GM21576 (cell line): ENCODE measurements around the gene NTN1.

Experiments
- ATAC-seq: cut with Tn5 transposase; IDR thresholded peaks from one replicate; pipeline ENCODE4 v1.9.1; 2021; ENCODE audit warnings: mild to moderate bottlenecking, moderate library complexity; ENCODE audit not compliant: unreplicated experiment

Gene NTN1

DNA sequence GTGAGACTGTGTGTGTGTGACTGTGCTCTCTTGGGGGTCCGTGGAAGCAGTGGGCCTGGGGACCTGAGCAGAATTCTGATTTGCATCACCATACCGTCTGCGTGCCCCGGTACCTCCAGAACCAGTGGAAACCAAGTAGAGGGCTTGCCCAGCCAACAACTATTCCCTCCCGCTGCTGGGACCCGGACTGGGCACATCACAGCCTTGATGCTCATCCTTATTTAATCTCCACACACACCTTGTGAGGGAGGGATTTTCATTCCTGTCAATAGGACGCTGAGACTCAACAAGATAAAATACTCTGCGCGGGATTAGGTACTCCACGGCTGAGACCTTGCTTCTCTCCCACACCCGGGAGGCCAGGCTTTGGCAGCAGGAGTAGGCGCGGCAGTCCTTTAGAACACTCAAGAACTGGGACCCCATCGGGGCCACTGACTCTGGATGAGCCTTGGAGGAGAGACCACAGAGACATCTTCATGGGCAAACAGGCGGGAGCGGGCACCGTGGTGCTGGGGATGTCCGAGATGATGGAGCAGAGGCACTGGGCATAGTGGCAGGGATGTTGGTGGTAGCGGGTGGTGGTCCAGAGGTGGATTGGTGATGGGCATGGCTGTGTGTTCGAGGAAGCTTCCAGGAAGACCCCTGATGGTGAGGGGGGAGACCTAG is 208.0 kb downstream of the NTN1 start:
- ATAC-seq = no peak

DNA sequence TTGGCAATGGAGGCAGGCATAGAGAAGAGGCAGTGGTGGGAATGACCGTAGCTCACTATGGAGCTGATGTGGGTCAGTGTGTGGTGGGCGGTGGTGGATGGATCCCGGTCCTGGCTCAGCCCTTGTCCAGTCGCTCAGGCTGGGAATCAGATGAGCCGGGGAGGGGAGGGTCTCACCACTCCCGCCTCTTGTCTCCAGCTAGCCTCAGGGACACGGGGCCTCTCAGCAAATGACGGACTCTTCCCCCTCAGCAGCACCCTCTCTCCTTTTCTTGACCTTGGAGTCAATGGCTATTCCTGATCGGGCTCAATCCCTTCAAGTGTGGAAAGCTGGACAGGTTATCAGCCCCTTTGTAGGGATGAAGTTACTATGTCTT is 208.5 kb downstream of the NTN1 start:
- ATAC-seq = no peak

DNA sequence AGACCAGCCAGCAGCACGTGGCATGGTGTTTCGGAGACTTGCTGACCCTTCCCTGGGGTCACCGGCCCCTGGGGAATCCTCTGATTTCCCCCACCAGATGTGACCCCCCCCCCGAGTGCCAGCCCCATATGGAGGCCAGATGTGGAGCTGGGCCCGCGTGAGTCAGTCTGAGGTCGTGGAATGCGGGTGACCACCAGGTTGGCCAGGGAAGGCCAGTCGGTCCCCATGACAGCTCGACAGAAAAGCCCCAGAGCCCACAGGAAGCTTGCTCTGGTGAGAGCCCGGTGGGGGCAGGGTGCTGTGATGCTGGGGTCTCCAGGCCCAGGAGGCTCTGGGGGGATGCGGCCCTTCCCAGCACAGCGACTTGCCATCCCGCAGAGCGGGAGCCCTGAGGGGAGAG is 209.0 kb downstream of the NTN1 start:
- no peak for ATAC-seq

DNA sequence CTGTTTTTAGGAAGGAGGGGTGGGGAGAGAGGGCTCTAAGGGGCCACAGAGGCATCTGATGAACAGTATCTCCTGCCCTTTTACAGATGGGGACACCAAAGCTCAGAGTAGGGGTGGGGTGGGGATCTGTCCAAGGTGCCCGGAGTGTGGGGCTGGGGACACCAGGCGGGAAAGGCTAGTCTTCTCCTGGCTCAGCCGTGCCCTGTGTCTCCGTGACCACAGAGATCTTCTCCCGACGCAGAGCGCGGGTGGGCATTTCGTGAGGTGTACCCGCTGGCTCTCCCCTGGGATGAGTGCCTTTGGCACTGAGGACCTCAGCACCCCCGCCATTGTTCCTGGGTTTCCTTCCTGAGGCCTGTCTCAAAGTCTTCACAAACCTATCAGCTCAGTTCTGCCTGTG is 209.6 kb downstream of the NTN1 start:
- no peak for ATAC-seq

DNA sequence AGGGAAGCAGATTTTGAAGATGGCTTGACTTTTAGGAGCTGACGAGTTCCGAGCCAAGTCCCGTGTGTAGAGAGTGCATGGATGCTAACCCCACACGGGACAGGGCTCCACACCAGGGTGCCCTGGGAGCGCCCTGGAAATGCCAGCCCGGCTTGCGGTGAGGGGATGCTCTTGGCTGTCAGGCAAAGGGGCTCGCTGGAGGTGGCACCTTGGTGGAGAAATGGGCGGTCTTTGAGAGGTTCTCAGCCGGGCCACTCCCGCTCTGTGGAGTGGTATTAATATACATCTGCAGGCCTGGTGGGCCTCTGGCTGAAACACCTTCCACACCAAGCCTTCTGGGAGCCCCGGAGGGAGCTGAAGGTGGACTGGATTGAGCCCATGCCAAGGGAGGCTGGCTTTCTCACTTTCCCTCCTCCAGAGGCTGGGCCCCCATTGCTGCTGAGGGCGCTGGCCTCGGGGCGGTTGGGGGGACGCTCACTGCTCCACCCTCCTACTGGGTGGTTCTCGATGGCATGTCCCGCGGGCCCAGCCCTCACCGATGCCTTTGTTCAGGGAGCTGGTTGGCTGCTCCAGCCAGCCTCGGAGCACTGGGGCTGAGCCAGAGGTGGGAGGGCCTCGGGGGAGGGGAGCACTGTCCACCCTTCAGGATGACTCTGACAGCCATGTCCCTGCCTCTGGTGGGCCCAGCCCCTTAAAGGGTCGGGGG is 210.3 kb downstream of the NTN1 start:
- ATAC-seq = no peak

DNA sequence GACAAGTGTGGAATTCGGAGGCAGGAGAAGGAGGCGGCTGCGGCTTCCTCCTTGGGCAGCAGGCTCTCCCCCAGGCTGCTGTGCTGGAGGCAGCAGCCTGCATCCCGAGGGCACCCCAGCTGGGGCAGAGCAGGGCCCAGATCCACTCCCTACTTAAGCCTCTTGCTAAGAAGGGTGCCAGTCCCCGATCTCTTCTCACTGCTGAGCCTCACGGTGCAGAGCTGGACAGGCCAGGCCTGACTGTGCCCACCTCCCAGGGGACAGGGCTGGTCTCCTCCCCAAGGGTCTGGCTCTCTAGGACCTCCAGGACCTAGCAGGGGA is 210.8 kb downstream of the NTN1 start:
- ATAC-seq = no peak

DNA sequence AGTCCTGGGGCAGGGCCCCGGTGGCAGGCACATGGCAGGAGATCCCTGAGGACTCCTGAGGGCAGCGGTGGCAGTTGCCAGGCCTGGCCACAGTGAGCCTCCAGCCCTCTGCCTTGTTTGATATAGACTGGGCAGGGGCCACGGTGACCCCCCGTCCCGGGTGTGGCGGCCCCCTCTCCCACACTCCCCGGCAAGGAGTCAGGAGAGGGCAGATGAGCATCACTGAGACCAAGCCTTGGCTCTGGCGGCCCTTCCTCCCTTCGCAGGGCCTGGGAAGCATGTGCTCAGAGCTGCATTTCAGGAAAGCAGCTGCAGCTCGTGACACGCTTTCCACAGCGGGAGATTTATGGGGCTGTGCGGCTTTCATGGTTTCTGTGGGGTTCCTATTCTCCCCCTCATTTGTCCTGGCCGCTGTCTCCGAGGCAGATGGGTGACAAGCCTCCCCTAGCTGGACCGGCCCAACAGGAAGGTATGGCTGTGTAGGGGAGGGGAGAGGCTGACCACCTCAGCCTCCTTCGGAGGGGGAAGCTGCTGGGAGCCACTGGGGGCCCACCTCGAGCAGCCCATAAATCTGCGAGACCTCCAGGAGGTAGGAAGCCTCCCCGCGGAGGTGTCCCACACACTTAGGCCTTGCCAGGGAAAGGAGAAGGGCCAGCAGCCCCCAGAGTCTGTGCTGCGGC is 211.4 kb downstream of the NTN1 start:
- no peak for ATAC-seq

DNA sequence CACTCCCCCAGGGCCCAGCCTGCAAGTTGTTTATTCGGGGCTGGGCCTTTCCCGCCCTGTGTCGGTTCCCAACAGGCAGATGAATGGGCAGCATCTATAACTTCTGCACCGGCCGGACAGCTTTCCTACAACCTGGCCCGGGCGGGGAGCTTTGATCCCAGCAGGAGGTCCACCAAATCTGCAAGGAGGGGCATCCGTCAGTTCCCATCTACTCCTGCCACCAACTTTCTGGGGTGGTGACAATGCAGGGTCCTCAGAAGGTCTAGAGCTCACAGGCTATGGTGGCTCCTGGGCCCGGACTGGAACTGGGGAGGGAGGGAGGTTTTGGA is 211.9 kb downstream of the NTN1 start:
- no peak for ATAC-seq

DNA sequence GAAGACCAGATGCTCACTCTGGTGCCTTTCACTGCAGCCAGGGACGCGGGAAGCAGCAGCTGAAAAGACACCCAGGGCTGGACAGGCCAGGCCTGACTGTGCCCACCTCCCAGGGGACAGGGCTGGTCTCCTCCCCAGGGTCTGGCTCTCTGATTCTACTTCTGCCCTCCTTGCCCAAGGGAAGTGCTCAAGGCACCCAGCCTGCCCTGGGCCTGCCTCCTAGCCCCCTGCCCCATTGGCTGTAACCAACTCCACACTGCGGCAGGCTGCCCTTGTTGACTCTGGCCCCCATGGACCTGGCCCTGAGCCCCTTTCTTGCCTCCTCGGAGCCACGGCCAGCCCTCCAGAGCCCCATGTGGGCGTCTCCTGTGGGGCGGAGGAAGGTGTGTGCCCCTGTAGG is 212.5 kb downstream of the NTN1 start:
- no peak for ATAC-seq

DNA sequence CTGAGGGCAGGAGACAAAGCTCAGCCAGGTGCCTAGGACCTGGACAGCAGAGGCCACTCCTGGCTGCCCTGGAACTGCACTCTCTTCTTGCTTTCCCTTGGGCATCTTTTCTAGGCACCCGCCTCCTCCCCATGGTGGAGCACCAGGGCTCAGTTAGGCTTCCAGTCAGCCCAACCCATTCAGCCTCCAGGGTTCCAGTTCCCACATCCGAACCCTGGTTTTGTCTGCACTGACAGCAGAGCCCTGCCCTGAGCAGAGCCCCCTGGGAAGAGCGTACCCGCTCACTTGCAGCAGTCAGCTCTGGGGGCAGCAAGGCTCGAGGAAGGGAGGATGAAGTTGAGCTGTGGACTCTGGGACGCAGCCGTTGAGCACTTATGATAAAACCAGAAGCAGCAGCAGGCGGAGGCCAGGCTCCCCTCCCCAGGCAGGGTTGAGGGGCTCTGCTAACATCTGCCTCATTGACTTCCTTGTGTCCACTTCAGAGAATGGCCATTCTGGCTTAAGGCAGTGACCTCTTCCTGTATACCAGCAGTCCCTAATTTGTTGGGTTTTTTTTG is 213.2 kb downstream of the NTN1 start:
- no peak for ATAC-seq

DNA sequence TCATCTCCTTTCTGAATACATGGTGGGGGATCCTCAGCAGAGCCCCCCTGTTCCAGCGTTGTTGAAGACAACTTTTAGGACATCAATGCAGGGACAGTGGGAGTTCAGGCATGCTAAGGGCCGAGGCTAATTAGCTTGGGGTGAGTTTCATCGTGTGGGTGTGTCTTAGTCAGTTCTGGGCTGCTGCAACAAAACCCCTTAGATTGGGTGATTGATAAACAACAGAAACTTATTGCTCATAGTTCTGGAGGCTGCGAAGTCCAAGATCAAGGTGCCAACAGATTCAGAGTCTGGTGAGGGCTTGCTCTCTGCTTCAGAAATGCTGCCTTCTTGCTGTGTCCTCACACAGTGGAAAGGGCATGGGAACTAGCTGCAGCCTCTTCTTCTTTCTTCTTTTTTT is 214.0 kb downstream of the NTN1 start:
- no peak for ATAC-seq

DNA sequence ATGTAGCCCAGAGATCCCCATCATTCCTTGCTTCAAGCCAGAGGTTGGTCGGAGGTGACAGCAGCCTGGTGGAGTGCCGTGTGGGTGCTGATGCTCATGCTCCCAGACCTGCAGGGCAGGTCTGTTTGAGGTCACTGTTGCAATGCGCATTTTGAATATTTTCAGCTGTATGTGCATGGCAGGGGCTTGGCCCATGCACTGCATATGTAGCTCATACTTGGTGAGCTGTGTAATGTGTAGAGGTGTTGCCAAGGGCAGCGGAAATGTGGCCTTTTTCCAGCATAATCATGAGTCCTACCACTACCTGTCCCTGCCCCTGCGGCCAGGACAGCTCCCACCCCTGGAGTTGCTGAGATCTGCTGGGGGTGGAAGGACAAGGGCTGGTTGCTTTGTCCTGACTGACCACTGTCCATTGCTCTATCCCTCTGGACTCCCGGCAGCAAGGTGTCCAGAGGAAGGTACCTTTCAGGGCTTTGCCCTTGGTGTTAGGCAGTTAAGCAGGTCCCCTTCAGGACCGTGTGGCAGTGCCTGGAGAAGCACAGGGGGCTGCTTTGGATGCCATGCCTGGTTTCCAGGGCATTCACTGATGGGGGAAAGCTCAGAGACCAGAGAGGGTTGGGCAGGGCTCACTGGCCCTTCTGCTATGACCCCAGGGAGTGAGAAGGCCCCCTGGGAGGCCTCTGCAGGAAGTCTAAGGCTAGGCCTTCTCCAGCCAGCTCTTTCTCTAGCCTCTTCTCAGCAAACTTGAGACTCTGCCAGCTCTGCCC is 215.2 kb downstream of the NTN1 start:
- no peak for ATAC-seq

DNA sequence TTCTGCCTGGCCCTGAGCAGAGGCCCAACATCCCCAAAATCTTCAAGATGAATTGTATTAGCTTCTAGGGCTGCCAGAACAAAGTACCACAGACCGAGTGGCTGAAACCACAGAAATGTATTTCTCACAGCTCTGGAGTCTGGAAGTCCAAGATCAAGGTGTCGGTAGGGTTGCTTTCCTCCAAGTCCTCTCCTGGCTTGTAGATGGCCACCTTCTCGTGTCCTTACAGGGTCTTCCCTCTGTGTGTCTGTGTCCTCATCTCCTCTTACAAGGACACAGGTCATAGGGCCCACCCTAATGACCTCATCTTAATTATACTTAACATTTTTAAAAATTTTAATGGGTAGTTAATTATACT is 215.7 kb downstream of the NTN1 start:
- ATAC-seq = no peak

DNA sequence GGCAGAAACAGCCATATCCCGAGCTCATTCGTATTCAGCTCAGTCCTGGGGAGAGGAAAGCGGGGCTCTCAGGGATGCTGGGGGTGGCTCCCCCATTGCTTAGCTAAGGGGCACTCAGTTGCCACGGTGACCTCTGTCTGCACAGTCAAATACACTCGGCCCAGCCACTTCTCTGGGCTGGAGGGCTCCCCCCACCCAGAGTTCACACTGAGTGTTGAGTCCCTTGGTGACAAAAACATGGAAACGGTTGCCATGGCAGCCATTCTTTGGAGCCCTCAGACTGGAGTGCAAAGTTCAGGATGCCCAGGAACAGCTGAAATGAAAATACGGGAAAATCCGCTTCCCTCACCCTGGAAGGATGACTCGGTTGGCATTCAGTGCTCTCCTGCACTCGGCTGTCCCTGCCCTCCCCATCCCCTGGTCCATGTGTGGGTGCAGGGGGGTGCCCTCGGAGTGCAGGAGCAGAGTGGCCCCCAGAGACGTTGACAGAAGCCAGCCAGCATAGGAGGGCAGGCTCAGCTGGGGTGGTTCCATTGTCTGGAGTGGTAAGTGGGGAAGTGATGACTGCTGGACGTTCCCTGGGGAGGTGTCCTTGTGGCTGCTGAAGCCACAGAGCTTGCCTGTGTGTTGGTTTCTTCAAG is 216.5 kb downstream of the NTN1 start:
- no peak for ATAC-seq

DNA sequence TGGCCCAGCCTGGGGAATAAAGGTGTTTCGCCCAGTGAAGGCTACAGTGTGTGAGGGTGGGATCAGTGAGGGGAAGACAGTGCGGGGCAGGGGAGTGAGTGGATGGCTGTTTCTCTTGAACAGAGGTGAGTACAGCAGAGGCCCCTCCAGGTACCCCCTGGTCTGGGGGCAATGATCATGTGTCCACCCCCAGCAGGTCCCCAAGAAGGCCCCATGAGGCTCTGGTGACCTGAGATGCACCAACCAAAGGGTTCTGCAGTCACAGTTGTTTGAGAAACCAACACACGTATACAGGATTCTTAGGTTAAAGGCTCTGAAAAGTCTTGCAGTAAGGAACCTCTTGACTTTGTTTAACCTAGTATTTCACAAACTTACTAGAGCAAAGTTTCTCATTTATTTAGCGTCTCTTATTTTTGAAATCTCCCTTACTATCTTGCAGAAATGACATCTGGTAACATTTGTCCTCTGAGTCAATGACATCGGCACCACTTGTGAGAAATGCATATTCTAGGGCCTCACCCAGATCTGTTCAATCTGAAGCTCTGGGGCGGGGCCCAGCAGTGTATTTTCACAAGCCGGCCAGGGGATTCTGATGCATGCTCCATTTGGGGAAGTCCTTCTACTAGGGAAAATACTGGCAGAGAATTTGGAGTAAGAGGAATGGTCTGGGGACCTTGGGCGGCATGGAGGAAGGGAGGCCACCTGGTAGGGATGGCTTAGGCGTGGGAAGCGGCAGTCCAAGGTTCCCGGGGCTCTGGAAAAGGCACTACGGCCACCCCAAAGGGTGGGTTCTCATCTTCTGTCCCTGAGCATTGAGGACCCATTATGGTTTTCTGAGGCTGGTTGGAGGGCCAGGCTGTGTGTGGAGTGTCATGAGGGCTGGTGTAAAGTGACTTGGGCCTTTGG is 217.3 kb downstream of the NTN1 start:
- ATAC-seq = no peak

DNA sequence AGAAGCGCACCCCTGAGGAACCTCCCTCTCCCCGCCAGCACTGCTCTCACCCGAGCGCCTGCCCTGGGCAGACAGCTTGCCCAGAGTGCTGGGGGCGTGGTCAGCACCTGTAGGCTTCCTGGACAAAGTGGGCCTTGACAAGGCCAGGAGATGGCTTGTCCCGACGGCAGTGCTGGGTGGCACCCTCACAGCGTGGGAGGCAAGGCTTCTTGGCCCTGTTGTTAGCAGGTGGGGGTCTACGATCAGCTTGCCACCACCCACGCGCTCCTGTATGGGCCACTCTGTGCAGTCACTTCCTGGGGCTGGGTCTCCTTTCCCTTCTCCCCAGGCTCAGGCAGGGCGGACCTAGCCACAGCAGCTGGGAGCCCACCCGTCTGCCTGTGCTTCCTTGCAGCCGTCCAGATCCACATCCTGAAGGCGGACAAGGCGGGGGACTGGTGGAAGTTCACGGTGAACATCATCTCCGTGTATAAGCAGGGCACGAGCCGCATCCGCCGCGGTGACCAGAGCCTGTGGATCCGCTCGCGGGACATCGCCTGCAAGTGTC is 218.0 kb downstream of the NTN1 start:
- ATAC-seq = no peak

DNA sequence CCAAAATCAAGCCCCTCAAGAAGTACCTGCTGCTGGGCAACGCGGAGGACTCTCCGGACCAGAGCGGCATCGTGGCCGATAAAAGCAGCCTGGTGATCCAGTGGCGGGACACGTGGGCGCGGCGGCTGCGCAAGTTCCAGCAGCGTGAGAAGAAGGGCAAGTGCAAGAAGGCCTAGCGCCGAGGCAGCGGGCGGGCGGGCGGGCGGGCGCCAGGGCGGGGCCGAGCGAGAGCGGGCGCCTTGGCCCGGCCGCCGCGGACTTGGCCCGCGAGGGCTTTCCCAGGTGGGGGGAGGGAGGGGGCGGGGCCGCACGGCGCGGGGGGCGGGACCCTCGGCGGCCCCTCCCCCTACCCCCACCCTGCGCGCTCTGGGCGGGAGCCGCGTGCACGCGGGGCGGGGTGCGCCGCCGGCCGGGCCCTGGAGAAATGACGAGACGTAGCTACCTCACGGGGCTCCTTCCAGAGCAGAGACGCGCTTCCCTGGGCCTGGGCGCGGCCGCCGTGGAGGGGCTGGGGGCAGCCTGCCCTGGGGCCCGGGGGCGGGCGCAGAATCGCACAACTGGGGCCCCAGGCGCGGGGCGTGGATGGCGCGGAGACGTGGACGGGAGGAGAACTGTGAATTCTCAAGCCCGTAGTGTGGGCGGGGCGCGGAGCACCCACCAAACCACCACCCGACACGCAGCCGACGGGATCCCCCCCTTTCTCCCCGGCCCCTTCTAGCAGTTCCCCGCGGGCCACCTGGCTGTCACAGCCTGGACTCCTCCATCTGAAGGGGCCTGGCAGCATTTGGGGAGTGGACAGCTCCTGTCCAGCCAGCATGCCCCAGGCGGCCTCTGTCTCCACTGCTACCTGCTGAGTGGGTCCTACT is 218.7 kb downstream of the NTN1 start:
- ATAC-seq = no peak

DNA sequence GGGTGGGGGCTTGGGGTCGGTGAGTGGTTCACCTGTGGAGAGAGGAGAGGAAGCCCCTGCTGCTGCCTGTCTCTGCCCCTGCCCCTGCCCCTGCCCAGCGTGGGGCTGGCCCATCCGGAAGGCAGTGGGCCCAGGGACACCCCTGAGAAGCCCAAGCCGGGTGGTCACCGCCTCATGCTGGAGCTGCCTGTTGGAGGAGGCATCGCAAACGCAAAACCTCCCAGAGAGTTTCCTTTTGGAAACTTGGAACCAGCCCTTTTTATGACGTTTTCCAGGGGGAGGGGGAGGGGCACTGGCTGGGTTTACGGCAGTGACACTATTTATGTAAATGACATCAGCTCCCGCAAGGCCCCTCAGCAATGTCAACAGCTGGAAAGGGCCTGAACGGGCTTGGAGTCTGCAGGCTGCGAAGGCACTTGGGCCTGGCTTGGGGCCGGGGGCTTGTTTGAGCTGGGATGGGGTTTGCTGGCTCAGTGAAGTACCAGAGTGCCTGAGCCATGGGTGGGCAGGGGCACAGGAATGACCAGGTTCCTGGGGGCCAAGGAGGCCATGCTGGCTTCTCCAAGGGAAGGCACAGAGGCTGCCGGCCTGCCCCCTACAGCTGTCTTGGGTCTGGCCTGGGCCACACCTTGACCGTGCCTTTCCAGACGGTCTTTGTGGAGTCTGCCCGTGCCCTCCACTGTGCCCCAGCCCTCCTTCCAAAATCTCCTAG is 219.5 kb downstream of the NTN1 start:
- ATAC-seq = no peak
